Activated naive CD4-positive, alpha-beta T cell treated with Interleukin-2 at 50 U/mL for 16 hours (primary cell): ENCODE results near the gene KITLG.
"Not testable (repeated sequence)": the region's sequence is repeated elsewhere in the genome, so short reads cannot be mapped to it uniquely, and the experiment has no call there.

Experiments
- DNase-seq: peaks from one replicate; pipeline ENCODE4 v3.0.0-alpha.2; 2020

The KITLG gene

GRCh38 chr12:88472775-88473174, 107.5 kb downstream of the KITLG start:
- no peak for DNase-seq

GRCh38 chr12:88472248-88472647, 108.0 kb downstream of the KITLG start:
- DNase-seq = no peak

- DNase-seq = no peak
Measured at GRCh38 chr12:88471331-88472045, 108.8 kb downstream of the KITLG start.

- no peak for DNase-seq
Measured at GRCh38 chr12:88469154-88469553, 111.1 kb downstream of the KITLG start.

- DNase-seq = no peak
Measured at GRCh38 chr12:88468581-88468980, 111.7 kb downstream of the KITLG start.

- not testable (repeated sequence) for DNase-seq
Measured at GRCh38 chr12:88466708-88467107, 113.6 kb downstream of the KITLG start.

GRCh38 chr12:88458327-88458726, 121.9 kb downstream of the KITLG start:
- DNase-seq = no peak

GRCh38 chr12:88453323-88453722, 126.9 kb downstream of the KITLG start:
- no peak for DNase-seq

GRCh38 chr12:88451205-88451604, 129.1 kb downstream of the KITLG start:
- DNase-seq = no peak

GRCh38 chr12:88450136-88450535, 130.1 kb downstream of the KITLG start:
- DNase-seq = no peak

GRCh38 chr12:88448337-88448915, 131.8 kb downstream of the KITLG start:
- no peak for DNase-seq

GRCh38 chr12:88445705-88446394, 134.4 kb downstream of the KITLG start:
- no peak for DNase-seq

- DNase-seq = no peak
Measured at GRCh38 chr12:88444481-88444880, 135.8 kb downstream of the KITLG start.
